HEK293 (cell line): ENCODE data around the gene SLC25A6.

ENCODE experiments used
- CTCF ChIA-PET: fragments of 350-600 bp; formaldehyde crosslinking; extraction: SDS; loops from one replicate; lab custom pipeline; 2021; ENCODE audit warnings: antibody characterized with exemption; lab: Yijun Ruan, JAX
- POLR2A ChIA-PET: fragments of 300-600 bp; formaldehyde crosslinking; extraction: SDS; loops from one replicate; lab custom pipeline; 2020; ENCODE audit warnings: antibody characterized with exemption, inconsistent platforms; lab: Yijun Ruan, JAX
- H3K27ac ChIP-seq: fragments of 200-500 bp; sonication (Bioruptor generic); 2 replicates; pipeline ENCODE4 v1.5.1; 2014; ENCODE audit warnings: low read depth, low read length, control low read depth, inconsistent platforms; ENCODE audit errors: extremely low read depth
- H3K36me3 ChIP-seq, 2 experiments: fragments of 200-500 bp in 1 of 2; sonication (Bioruptor generic) in 1 of 2; 1 replicate in 1 of 2; 2 replicates in 1 of 2; pipeline ENCODE4 v1.5.1; 2014 to 2017; ENCODE audit warnings: inconsistent platforms in 2 of 2, low read length in 2 of 2; ENCODE audit not compliant: control insufficient read depth in 2 of 2, insufficient read depth in 1 of 2
- H3K4me1 ChIP-seq: fragments of 200-500 bp; sonication (Bioruptor generic); 2 replicates; pipeline ENCODE4 v1.5.1; 2014; ENCODE audit warnings: mild to moderate bottlenecking, low read length, inconsistent platforms; ENCODE audit not compliant: control insufficient read depth, insufficient read depth
- H3K4me3 ChIP-seq: 2 replicates; pipeline ENCODE4 v1.5.1; 2011; ENCODE audit warnings: low read depth, mild to moderate bottlenecking, control low read depth, low read length, moderate library complexity
- H3K9me3 ChIP-seq: fragments of 200-500 bp; sonication (Bioruptor generic); 2 replicates; pipeline ENCODE4 v1.5.1; 2014; ENCODE audit warnings: low read depth, low read length, inconsistent platforms; ENCODE audit not compliant: control insufficient read depth, insufficient read depth
- EGR2 ChIP-seq: fragments of 450-650 bp; formaldehyde crosslinking; IDR thresholded peaks from 2 replicates; pipeline ENCODE4 v1.5.1; 2016; ENCODE audit warnings: low read depth, missing biosample characterization, missing genetic modification characterization
- IKZF3 ChIP-seq: fragments of 450-650 bp; IDR thresholded peaks from 2 replicates; pipeline ENCODE4 v1.5.0; 2018; ENCODE audit warnings: missing biosample characterization, mild to moderate bottlenecking, missing genetic modification characterization, moderate library complexity
- OSR2 ChIP-seq: fragments of 450-650 bp; formaldehyde crosslinking; IDR thresholded peaks from 2 replicates; pipeline ENCODE4 v1.5.1; 2016; ENCODE audit warnings: missing biosample characterization, missing genetic modification characterization
- PRDM1 ChIP-seq: fragments of 450-650 bp; formaldehyde crosslinking; IDR thresholded peaks from 2 replicates; pipeline ENCODE4; 2016; ENCODE audit warnings: missing biosample characterization, missing genetic modification characterization
- SP2 ChIP-seq: fragments of 450-650 bp; formaldehyde crosslinking; IDR thresholded peaks from 2 replicates; pipeline ENCODE4 v1.5.1; 2016; ENCODE audit warnings: missing biosample characterization, missing genetic modification characterization
- TRIM28 ChIP-seq: IDR thresholded peaks from 2 replicates; pipeline ENCODE4 v1.6.1; 2011; ENCODE audit warnings: low read length, control low read depth, borderline replicate concordance
- ZBTB17 ChIP-seq: fragments of 450-650 bp; formaldehyde crosslinking; IDR thresholded peaks from 2 replicates; pipeline ENCODE4 v1.5.1; 2016; ENCODE audit warnings: missing biosample characterization, missing genetic modification characterization
- ZBTB7A ChIP-seq: fragments of 450-650 bp; formaldehyde crosslinking; IDR thresholded peaks from 2 replicates; pipeline ENCODE4 v1.5.1; 2016; ENCODE audit warnings: low read depth, missing biosample characterization, missing genetic modification characterization
- ZFHX2 ChIP-seq: fragments of 450-650 bp; formaldehyde crosslinking; conservative IDR thresholded peaks from 2 replicates; pipeline ENCODE4 v1.5.1; 2016; ENCODE audit warnings: missing biosample characterization, missing genetic modification characterization
- ZNF132 ChIP-seq: fragments of 450-650 bp; formaldehyde crosslinking; IDR thresholded peaks from 2 replicates; pipeline ENCODE4 v1.5.1; 2017; ENCODE audit warnings: missing biosample characterization, missing genetic modification characterization, borderline replicate concordance
- ZNF157 ChIP-seq: fragments of 450-650 bp; formaldehyde crosslinking; IDR thresholded peaks from 2 replicates; pipeline ENCODE4 v1.5.1; 2016; ENCODE audit warnings: missing biosample characterization, missing genetic modification characterization
- ZNF239 ChIP-seq: fragments of 450-650 bp; formaldehyde crosslinking; IDR thresholded peaks from 2 replicates; pipeline ENCODE4 v1.5.1; 2016; ENCODE audit warnings: missing biosample characterization, missing genetic modification characterization
- ZNF366 ChIP-seq: fragments of 450-650 bp; formaldehyde crosslinking; conservative IDR thresholded peaks from 2 replicates; pipeline ENCODE4 v1.5.1; 2016; ENCODE audit warnings: missing biosample characterization, missing genetic modification characterization
- ZNF416 ChIP-seq: fragments of 450-650 bp; formaldehyde crosslinking; IDR thresholded peaks from 2 replicates; pipeline ENCODE4 v1.5.1; 2016; ENCODE audit warnings: missing biosample characterization, missing genetic modification characterization
- ZNF621 ChIP-seq: fragments of 450-650 bp; formaldehyde crosslinking; IDR thresholded peaks from 2 replicates; pipeline ENCODE4 v1.5.1; 2017; ENCODE audit warnings: missing biosample characterization, missing genetic modification characterization
- ZNF629 ChIP-seq: fragments of 450-650 bp; formaldehyde crosslinking; IDR thresholded peaks from 2 replicates; pipeline ENCODE4 v1.5.1; 2017; ENCODE audit warnings: missing biosample characterization, missing genetic modification characterization
- ZNF677 ChIP-seq: fragments of 450-650 bp; IDR thresholded peaks from 2 replicates; pipeline ENCODE4 v1.5.0; 2018; ENCODE audit warnings: missing biosample characterization, mild to moderate bottlenecking, missing genetic modification characterization, moderate library complexity
- ZNF707 ChIP-seq: fragments of 450-650 bp; formaldehyde crosslinking; IDR thresholded peaks from 2 replicates; pipeline ENCODE4 v1.5.1; 2016; ENCODE audit warnings: missing biosample characterization, missing genetic modification characterization
- ZNF747 ChIP-seq: fragments of 450-650 bp; formaldehyde crosslinking; IDR thresholded peaks from 2 replicates; pipeline ENCODE4 v1.5.1; 2016; ENCODE audit warnings: missing biosample characterization, missing genetic modification characterization
- ZNF777 ChIP-seq: fragments of 450-650 bp; formaldehyde crosslinking; IDR thresholded peaks from 2 replicates; pipeline ENCODE4 v1.5.1; 2017; ENCODE audit warnings: missing biosample characterization, missing genetic modification characterization, borderline replicate concordance
- ZSCAN16 ChIP-seq: fragments of 450-650 bp; formaldehyde crosslinking; IDR thresholded peaks from 2 replicates; pipeline ENCODE4 v1.5.1; 2016; ENCODE audit warnings: missing biosample characterization, missing genetic modification characterization
- TF ChIP-seq, protein P1 (sequence below): fragments of 450-650 bp; formaldehyde crosslinking; IDR thresholded peaks from 2 replicates; pipeline ENCODE4 v1.5.1; 2016; ENCODE audit warnings: missing biosample characterization, missing genetic modification characterization
- TF ChIP-seq, protein P2 (sequence below): fragments of 450-650 bp; formaldehyde crosslinking; IDR thresholded peaks from 2 replicates; pipeline ENCODE4 v1.5.0; 2017; ENCODE audit warnings: missing biosample characterization, missing genetic modification characterization, borderline replicate concordance
- TF ChIP-seq, protein P3 (sequence below): fragments of 450-650 bp; formaldehyde crosslinking; IDR thresholded peaks from 2 replicates; pipeline ENCODE4 v1.5.1; 2016; ENCODE audit warnings: missing biosample characterization, missing genetic modification characterization

The SLC25A6 gene

DNA sequence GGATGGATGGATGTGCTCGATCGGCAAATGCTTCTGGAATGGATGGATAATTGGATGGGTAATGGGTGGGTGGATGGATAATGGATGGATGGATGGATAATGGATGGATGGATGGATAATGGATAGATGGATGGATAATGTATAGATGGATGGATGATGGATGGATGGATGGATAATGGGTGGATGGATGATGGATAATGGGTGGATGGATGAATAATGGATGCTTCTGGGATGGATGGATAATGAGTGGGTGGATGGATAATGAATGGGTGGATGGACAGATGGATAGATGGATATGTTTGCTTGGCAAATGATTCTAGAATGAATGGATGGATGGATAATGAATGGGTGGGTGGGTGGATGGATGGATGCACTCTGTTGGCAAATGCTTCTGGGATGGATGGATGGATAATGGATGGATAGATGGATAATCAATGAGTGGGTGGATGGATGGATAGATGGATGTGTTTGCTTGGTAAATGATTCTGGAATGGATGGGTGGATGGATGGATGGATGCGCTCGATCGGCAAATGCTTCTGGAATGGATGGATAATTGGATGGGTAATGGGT lies 3.8 kb upstream of the SLC25A6 start:
- peaks cover 34 to 62% of the 10 kb centered on the region in 2 experiments; a peak in 2 of 3 replicates for H3K36me3 ChIP-seq
- no peak for TF ChIP-seq ZNF777 (tag by site-specific recombination)
- peak; percentile 55; the same call in 1 of the 2 replicates for TF ChIP-seq EGR2
- TF ChIP-seq ZSCAN16 (tag by site-specific recombination): no peak
- TF ChIP-seq ZNF707 (tag by site-specific recombination): 0 out of 2 replicates have a peak, but pooled peaks have one; percentile 4
- peak; percentile 100 for TF ChIP-seq ZBTB17 (tag by site-specific recombination)
- no peak for TF ChIP-seq ZNF677 (tag by site-specific recombination)
- TF ChIP-seq, protein P1, sequence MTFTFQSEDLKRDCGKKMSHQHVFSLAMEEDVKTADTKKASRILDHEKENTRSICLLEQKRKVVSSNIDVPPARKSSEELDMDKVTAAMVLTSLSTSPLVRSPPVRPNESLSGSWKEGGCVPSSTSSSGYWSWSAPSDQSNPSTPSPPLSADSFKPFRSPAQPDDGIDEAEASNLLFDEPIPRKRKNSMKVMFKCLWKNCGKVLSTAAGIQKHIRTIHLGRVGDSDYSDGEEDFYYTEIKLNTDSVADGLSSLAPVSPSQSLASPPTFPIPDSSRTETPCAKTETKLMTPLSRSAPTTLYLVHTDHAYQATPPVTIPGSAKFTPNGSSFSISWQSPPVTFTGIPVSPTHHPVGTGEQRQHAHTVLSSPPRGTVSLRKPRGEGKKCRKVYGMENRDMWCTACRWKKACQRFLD (tag by site-specific recombination): no peak
- TF ChIP-seq ZFHX2: peak; percentile 59
- TF ChIP-seq ZNF366 (tag by site-specific recombination): peak; percentile 98
- TF ChIP-seq, all 188 proteins: peak for 5
- Histone ChIP-seq H3K4me3 (no peak overlapping the region), H3K9me3 (no peaks in the 10 kb centered on the region), H3K27ac (no peak overlapping the region), H3K4me1 (peaks cover 3% of the 10 kb centered on the region)
- ChIA-PET POLR2A (no interaction called here), CTCF (no interaction called here)

DNA sequence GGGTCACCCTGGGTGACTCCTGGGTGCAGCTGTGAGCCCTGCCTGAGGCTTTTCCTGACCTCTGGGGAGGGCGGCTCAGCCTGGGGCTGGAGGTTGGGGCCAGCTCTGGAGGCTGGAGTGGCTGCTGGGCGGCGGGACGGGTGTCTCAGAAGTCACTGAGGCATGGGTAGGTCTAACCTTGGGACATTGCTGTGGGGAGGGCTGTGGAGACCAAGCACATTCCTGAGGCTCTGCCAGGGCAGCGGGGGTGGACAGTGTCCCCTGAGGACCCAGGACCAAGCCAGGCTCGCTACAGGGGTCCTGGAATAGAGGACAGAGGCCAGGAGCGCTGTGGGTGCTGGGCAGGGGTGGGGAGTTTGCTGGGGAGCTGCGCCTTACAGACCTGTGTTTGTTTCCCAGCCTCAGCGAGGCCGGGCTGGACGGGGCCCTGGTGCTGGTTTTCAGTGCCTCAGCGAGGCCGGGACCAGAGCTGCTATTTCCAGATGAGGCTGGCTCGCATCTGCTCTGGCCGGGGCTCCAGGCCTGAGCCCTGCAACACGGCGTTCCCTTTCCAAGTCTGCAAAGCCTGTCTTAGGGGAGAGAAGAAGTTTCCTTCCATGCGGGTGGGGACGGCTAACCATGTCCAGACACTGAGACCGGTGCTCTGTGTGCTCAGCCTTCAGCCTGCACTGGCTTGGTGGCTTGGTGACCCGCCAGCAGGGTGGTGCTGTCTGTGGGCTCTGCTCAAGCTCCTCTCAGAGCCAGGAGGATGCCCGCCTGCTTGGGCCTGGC lies 3.0 kb upstream of the SLC25A6 start:
- H3K4me3 ChIP-seq: no peak overlapping the region
- peaks cover 3% of the 10 kb centered on the region for H3K4me1 ChIP-seq
- CTCF ChIA-PET: no interaction called here
- no peaks in the 10 kb centered on the region for H3K9me3 ChIP-seq
- H3K27ac ChIP-seq: no peak overlapping the region
- TF ChIP-seq ZNF157 (tag by site-specific recombination): no peak
- no peak for TF ChIP-seq ZNF416
- TF ChIP-seq ZNF132 (tag by site-specific recombination): no peak
- no peak for TF ChIP-seq ZNF366 (tag by site-specific recombination)
- TF ChIP-seq ZNF621: no peak
- no peak for TF ChIP-seq ZNF629
- TF ChIP-seq ZBTB7A: no peak
- no peak for TF ChIP-seq TRIM28
- TF ChIP-seq OSR2 (tag by site-specific recombination): no peak
- no peak for TF ChIP-seq ZNF747 (tag by site-specific recombination)
- TF ChIP-seq ZSCAN16 (tag by site-specific recombination): no peak
- POLR2A ChIA-PET: no interaction called here
- peaks cover 38 to 63% of the 10 kb centered on the region in 2 experiments for H3K36me3 ChIP-seq

DNA sequence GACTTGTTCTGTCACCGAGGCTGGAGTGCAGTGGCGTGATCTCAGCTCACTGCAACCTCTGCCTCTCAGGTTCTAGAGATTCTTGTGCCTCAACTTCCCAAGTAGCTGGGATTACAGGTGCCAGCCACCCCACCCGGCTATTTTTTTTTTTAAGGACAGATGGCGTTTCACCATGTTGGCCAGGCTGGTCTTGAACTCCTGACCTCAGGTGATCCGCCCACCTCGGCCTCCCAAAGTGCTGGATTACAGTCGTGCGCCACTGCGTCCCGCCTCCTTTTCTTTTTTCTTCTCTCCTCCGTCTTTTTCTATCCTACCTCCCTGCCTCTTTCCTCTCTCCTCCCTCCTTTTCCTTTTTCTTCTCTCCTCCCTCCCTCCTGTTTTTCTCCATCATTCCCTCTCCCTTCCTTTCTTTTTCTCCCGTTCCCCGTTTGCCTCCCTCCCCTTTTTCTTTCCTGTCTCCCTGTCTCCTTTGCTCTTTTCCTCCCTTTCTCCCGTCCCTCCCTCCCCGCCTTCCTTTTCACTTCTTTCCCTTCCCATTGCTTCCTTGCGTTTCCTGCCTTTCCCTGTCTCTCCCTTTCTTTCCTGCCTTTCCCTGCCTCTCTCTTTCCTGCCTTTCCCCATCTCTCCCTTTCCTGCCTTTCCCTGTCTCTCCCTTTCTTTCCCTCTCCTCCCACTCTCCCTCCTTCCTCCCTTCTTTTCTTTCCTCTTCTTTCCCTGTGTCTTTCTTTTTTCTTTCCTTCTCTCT lies 2.1 kb upstream of the SLC25A6 start:
- ChIA-PET CTCF (no interaction called here), POLR2A (no interaction called here)
- Histone ChIP-seq H3K9me3 (no peaks in the 10 kb centered on the region), H3K36me3 (peaks cover 41 to 63% of the 10 kb centered on the region in 2 experiments), H3K4me3 (no peak overlapping the region), H3K4me1 (peaks cover 3% of the 10 kb centered on the region), H3K27ac (no peak overlapping the region)
- TF ChIP-seq, protein P2, sequence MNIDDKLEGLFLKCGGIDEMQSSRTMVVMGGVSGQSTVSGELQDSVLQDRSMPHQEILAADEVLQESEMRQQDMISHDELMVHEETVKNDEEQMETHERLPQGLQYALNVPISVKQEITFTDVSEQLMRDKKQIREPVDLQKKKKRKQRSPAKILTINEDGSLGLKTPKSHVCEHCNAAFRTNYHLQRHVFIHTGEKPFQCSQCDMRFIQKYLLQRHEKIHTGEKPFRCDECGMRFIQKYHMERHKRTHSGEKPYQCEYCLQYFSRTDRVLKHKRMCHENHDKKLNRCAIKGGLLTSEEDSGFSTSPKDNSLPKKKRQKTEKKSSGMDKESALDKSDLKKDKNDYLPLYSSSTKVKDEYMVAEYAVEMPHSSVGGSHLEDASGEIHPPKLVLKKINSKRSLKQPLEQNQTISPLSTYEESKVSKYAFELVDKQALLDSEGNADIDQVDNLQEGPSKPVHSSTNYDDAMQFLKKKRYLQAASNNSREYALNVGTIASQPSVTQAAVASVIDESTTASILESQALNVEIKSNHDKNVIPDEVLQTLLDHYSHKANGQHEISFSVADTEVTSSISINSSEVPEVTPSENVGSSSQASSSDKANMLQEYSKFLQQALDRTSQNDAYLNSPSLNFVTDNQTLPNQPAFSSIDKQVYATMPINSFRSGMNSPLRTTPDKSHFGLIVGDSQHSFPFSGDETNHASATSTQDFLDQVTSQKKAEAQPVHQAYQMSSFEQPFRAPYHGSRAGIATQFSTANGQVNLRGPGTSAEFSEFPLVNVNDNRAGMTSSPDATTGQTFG (tag by site-specific recombination): no peak
- TF ChIP-seq PRDM1 (peak; percentile 100), IKZF3 (tag by site-specific recombination) (peak; percentile 39; the same call in 1 of the 2 replicates), SP2 (tag by site-specific recombination) (peak; percentile 32; the same call in 1 of the 2 replicates), ZNF239 (no peak), ZNF366 (tag by site-specific recombination) (peak; percentile 95)
- TF ChIP-seq, protein P3, sequence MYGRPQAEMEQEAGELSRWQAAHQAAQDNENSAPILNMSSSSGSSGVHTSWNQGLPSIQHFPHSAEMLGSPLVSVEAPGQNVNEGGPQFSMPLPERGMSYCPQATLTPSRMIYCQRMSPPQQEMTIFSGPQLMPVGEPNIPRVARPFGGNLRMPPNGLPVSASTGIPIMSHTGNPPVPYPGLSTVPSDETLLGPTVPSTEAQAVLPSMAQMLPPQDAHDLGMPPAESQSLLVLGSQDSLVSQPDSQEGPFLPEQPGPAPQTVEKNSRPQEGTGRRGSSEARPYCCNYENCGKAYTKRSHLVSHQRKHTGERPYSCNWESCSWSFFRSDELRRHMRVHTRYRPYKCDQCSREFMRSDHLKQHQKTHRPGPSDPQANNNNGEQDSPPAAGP (tag by site-specific recombination): no peak
